Head of caudate nucleus (tissue), 42 donors: ENCODE data around the gene ATG7.
"Not testable (repeated sequence)": the region's sequence is repeated elsewhere in the genome, so short reads cannot be mapped to it uniquely, and the experiment has no call there.

ENCODE experiments used
- DNase-seq, 42 donors: peaks; one replicate each; pipeline versions ENCODE4 v3.0.0 to v3.0.0-alpha.2; 2020 to 2021; ENCODE audit warnings: mixed read lengths in 7 of 42
- intact Hi-C: fragments of 100-400 bp; cut with DNase I; formaldehyde crosslinking; loops from one replicate; pipeline ENCODE4 v1.15.0; 2022

The ATG7 gene

DNA sequence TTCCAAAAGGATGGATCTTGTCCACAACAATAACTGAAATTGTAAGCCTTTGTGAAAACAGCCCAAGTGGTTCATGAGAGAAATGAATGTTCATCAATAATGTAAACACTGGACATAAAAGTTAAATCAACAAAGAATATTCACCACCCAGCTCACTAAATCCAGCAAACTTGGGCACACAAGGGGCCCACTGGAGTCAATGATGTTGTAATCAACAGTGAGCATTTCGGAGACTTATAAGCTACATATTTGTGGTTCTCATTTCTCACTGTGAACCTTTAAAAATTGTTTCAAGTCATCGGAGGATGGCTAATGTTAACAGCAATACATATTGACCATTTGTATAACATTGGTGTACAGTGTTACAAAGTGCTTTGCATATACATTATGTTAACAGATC lies 308.4 kb downstream of the ATG7 start:
- intact Hi-C loops, result no loop called here
- DNase-seq, result no peak

DNA sequence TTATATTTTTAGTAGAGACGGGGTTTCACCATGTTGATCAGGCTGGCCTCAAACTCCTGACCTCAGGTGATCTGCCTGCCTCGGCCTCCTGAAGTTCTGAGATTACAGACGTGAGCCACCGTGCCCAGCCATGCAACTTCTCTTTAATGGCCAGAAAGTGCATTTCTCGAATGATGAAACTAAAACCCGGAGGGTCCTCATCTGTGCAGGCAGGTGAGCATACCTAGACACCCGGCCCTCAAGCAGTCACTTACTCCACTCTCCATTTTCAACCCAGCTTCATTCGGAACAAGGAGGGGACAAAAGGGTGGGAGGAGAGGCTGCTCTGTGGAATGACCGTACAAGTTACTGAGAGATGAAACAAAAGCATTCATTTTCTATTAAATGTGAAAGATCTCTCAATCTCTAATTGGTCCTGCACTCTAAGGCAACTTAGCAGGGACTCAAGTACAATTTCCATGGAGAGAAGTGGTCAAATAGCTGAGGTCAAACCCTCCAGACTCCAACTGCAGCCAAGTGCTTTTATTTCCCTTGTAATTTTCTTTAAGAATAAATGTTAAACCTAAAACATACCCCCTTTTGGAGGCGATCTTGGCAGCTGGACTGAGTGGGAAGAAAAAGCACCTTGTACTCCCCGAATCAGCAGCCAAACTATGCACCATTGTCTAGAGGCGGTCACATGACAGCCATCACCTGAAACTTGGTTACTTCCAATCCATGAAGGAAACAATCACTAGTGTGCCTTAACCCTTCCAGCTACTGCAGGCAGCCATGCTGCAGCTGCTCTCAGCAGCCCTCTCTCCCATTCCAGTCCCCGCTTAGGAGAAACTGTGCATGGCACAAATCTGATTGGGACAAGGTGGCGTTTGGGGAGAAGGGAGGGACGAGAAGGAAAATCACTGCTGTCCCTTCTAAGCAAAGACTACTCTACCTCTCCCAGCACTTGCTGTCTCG lies 309.3 kb downstream of the ATG7 start:
- intact Hi-C loops, result no loop called here
- DNase-seq, result peak in 5 of 42 donors; percentile 22 to 75 (median 56)

DNA sequence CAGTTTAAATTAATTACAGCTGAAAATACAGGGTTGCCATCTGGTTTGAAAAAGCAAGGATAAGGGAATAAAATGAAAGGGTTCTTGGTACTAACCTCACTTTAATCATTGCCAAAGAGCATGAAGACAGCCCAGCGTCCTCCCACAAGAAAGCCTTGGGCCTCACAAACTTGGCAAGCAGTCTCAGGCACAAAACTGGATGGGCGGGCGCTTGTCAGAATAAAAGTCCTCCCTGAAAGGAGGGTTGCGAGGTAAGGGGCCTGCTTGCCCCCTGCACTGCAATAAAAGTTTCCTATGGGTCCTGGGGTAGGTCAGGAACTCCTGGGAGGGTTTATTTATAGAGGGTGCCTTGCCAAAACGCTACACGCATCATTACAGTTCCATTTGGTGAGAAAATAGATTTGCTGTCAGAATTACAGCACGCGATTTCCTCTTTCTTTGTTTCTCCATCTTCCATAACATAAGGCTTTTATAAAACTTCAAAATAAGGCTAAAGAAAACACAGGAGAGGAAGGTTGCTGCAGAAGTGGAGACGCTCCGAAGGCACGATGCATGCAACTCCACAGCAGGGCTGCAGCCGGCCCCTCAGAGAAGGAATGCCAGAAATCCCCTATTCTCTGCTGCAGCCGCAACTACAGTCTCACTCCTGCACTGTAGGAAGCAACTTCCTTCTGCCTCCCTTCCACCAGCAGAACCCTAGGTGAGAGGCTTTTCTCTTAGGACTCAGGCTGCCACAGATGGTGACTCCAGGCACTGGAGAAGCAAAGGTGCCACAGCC lies 310.2 kb downstream of the ATG7 start:
- intact Hi-C loops, result no loop called here
- DNase-seq, result peak; percentile 48 to 90 (median 78)

DNA sequence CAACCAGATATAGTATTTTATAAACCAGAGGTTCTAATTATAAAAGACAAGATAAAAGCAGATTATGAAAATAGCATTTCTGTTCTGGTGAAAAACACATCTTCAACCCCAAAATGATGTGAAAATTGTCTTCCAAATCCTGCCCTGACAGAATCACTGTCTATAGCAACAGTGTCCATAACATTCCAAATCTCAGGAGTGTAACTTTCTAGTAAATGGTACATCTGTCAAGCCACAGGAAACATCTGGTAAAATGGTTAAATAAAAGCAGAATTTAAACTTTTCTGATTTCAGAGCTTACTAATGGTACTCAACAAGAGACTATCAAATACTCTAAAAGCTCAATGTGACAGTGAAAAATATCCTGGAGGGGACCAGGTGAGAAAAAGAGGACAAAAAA lies 311.0 kb downstream of the ATG7 start:
- no peak for DNase-seq
- intact Hi-C loops, result no loop called here

DNA sequence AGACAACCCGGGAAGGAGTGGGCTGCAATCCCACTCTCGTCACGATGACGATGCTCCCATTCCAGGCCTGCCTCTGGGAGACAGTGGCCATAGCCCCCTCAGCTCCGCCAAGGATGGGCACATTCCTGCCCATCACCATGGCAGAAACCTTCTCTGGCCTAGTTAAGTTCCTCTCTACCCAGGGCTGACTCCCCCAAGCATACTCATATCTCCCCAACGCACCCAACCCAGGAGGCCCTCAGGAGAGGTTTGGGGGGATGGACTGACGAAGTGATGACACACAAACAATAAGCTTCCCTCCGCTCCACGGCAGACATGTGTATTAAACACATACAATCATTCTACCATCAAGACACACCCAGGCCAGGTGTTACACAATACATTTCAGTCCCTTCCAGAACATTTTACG lies 311.4 kb downstream of the ATG7 start:
- intact Hi-C loops, result no loop called here
- peak in 1 of 42 donors; percentile 7 for DNase-seq

DNA sequence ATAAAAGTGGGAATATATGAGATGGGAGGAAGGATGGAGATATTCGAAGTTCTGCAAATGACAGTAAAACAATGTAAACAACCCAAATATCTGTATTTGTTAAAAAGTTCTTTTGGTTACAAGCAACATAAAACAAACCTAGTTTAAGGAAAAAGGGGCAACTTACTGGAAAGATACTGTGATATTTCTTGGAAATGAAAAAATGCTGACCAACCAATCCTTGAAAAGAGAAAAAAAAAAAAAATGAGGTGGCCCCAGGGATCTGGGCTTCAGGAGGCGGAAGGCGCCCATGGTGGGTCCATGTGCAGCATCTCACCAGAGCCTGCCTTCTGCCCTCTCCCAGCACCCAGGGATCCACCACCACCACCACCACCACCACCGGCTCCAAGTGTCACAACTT lies 312.4 kb downstream of the ATG7 start:
- intact Hi-C loops, result no loop called here
- DNase-seq, result no peak

DNA sequence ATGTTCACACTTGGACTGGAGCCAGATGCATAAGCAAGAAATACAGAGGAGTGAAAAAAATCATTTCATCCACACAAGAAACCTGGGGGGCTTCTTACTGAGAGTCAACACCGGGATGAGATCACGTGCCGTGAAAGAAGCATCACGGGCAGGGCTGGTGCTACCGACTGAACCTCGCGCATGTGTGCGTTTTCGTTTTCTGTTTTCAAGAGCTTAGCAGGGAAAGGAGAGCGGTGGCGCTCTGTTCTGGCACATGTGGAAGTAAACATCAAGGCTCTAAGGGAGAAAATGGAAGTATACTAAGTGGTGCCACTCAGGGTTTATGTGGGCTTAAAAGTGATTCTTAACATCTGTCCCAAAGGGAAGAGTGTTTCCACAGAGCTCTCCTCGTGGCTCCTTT lies 315.6 kb downstream of the ATG7 start:
- intact Hi-C loops, result no loop called here
- DNase-seq, result no peak

DNA sequence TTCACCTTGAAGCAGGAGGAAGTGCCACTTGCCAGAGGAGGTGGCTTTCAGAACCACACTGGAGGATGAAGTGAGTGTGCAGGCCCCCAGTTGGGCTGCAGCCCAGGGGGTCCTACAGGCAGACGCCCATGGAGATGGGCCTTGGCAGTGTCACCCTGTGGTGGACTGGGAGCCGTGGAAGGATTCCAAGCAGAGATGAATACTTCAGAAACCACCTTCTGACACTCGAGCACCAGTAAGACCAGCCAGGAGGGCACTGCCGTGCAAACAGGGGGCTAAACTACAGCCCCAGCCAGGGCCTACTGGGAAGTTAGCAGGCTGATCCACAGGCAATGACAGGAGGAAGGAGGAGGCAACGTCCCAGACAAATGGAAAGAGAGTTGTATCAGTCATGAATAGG lies 316.1 kb downstream of the ATG7 start:
- intact Hi-C loops, result no loop called here
- DNase-seq, result peak in 1 of 42 donors; percentile 12

DNA sequence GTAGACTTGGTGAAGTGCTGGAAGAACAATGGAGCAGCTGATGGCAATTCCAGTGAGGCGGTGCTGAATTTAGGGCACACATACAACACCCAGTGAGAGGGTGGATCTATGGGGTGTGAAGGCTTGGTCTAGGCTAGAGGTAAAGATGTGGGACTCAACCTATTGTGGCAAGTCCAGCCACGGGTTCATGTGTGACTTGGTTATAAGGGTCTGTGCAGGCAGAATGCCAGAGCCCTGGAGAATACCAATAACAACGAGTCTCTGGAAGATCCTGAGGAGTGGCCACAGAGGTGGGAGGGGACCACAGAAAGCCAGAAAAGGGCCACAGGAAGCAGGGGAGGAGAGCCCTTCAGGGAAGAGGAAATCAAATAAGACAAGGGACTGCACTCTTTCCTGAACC lies 316.6 kb downstream of the ATG7 start:
- DNase-seq, result peak in 1 of 42 donors; percentile 12
- intact Hi-C loops, result no loop called here

DNA sequence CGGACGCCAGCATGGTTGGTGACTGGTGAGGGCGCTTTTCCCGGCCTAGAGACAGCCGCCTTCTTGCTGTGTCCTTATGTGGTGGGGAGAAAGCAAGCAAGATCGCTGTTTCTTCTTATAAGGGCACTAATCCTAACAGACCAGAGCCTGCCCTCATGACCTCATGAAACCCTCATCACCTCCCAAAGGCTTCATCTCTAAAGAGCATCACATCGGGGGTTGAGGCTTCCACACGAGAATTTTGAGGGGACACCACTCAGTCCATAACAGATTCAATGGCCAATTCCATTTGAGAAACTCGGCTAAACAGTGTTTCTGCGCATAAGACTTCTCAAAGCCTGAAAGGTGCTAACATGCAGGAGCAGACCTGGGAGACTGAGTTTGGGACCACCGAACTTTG lies 317.5 kb downstream of the ATG7 start:
- peak in 1 of 42 donors; percentile 17 for DNase-seq
- intact Hi-C loops, result loop anchor here (5.0 kb wide), 1 partner anchor 53 kb away; the partner anchor contains the start of gene VGLL4

DNA sequence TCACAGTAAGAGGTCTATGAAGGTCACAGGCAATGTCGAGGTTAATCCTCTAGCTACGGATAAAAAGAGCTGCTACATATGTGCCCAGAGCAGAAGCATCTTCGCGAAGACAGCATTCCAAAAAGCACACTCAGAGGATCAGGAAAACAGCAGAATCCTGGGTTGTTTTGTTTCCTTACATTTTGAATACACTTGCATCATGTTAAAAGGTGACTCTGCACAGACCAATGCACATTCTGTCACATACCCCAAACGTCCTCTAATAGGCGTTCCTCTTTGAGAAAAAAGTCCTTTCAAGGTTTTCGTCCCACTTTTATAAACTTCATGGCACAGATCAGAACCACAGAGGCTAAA lies 318.8 kb downstream of the ATG7 start:
- intact Hi-C loops, result loop anchor here (5.0 kb wide), 1 partner anchor 51 kb away; the partner anchor contains the start of gene VGLL4
- peak in 1 of 42 donors; percentile 9 for DNase-seq

DNA sequence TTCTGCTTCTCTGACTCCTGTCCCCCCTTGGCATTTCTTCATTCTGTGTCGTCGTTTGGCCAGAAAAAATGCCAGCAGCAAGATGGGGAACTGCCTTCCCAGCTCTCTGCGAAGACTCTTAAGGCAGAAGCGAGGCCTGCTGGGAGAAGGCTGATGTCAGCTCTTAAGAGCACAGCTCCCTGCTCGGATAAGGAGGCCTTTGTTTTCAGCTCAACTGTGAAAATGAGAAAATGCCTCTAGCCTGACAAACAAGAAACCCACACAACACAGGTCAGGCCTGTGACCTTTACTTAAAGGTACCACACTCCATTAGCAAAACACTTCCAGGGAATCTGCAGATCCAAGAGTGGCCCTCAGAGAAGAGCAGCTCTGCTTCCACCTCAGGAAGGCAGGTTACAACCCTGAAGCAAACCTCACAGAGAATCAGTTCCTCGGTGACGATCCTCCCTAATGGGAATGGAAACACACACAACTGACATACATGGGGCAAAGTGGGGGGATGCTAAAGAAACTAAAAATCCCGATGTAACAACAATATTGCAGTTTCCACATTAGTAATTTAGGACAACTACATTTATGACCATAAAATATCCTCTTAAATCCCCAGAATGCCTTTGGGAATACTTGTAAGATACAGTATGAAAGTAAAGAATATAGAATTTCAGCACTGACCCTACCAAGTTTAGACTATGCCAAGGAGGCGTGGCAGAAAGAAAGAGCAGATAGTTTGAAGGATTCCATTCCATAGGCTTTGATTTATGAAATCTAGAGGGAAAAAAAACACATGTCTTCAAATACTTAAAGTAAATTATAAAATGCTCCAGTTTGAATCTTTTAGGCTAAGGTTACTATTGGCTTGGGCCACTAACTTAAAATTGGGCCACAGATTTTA lies 319.4 kb downstream of the ATG7 start:
- DNase-seq, result peak; percentile 47 to 93 (median 81)
- intact Hi-C loops, result loop anchor here (5.0 kb wide), 1 partner anchor 51 kb away; the partner anchor contains the start of gene VGLL4

DNA sequence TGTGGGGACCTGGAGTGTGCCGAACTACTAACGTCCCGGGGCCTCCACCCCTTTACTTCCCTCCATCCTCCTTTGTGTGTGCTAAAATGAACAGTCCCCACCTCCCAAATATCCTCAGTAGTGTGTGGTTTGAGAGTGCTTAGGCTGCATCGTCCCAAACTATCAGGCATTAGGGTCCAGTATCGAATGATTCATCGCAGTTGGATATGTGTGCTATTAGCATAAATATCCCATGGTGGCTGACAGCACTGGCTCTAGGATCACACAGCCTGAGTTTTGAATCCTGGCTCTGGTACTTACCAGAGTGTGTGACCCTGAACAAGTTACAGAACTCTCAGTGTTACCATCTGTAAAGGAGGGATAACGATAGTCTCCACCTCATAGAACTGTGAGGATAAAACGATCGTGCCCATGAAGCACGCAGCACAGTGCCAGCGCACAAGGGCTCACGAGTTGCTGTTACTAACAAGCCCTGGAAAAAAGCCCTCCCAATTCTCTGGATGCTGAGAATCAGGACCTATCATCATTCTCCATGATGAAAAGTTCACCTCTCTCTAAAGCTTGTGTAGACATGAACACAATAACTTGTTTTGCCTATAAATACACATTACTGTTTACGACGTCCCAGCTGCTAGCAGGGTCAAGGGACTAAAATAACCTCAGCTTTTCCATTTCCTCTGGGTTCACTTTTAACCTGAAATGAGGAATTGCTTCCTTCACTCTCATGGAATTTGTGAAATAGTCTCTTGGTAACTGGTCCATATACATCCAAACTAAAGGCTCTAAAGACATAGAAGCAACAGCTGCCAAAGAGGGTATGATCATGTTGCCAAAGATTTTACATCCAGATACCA lies 320.5 kb downstream of the ATG7 start:
- intact Hi-C loops, result loop anchor here (5.0 kb wide), 1 partner anchor 50 kb away; the partner anchor contains the start of gene VGLL4

DNA sequence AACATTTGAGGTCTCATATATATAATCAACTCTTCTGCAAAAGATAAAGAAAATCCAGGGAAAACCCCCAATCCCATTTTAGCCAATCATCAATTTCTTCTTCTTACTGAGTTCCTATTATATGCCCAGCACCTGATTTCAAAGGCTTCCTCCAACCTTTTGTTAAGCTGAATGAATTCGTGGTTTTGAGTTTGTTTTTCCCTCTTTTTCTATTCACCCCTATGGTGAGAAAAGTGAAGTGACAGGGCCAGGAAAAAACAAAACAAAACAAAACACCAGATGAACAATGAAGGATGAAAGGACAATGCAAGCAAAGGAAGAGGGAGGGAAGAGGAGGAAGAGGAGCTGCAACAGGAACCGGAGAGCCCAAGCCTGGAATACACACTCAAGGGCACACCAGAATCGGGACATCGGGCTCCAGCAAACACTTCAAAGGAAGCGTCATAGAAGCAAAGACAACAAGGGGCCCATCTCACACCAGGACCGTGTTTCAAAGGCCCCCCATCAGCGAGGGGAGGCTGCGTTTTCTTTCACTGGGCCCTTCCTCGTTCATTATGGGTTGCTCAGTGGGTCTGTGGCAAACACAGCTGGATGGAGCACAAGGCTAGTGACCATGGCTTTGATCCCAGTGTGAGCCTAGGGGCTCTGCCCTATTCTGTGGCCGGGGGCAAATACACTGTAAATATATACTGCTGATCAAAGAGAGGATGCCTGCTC lies 321.3 kb downstream of the ATG7 start:
- DNase-seq, result peak in 1 of 42 donors; percentile 35
- intact Hi-C loops, result loop anchor here (5.0 kb wide), 1 partner anchor 49 kb away; the partner anchor contains the start of gene VGLL4

More for the DNA sequence above, 320.5 kb downstream of the ATG7 start:
- peak in 1 of 42 donors; percentile 2 for DNase-seq

DNA sequence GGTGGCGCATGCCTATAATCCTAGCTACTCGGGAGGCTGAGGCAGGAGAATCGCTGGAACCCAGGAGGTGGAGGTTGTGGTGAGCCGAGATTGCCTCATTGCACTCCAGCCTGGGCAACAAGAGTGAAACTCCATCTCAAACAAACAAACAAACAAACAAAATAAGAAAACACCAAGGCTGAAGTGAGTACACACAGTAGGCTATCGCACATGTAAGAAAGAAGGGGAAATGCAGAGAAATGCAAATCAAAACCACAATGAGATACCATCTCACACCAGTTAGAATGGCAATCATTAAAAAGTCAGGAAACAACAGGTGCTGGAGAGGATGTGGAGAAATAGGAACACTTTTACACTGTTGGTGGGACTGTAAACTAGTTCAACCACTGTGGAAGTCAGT lies 322.8 kb downstream of the ATG7 start:
- intact Hi-C loops, result not testable (repeated sequence)

DNA sequence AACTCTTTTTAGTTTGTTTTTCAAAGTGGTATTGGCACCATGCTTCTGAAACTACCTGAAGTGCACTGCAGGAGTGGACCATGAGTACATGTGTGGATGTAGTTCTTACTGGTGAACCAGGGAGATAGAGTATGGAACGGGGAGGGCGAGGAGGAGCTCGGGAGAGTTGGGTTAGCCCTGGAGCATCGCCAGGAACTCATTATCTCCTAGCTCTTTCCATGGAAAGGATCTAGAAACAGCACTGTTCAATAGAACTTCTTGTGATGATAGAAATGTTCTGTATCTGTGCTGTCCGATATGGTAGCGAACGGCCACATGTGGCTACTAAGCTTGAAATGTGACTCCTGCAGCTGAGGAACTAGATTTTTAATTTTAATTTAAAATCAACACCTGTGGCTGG lies 324.2 kb downstream of the ATG7 start:
- DNase-seq, result no peak
- intact Hi-C loops, result no loop called here

More for the DNA sequence above, 322.8 kb downstream of the ATG7 start:
- not testable (repeated sequence) for DNase-seq
